ENCODE measurements around the gene SCN10A.

SCN10A gene

DNA sequence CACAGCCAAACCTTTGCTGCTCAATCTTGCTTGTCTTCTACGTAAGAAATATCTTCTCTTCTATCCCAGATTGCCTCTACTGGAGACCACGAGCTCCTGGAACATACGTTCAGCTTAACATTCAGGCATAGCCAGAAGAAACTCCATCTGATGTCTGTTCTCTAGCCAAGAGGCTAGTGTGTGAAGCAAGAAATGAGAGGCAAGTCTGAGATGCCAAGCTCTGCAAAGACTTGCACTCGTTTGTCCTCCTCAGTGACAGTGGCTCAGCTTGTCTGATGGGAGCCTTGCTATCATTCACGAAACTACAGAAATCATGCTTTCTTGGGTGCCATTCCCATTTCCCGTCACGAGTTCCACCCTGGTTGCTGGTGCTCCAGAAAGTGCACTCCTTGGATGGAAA, at the start of gene SCN10A:
SCN10A (minus strand) TSS at position 192 of the 400 bp plus-strand sequence. CDS start 22,207 bp downstream, outside the sequence.
- no peak for DNase-seq (ENCODE audit: low spot score)

DNA sequence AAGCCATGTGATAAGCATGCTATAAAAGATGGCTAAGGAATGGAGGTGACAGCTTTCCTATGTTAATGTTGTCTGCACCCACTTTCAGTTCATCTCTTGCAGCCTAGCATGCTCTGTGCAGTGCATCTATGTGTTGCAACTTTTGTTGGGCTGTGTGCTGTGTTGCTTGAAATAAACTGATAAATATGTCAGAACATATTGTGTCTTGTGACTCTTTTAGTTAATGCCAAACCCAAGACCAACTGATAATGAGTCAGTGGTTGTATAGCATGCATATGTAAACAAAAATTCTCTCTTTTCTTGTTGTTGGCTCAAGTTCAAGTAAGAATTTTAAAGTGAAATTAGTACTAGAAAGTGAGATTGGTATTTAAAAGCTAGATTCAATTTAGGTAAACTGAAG, 37.0 kb upstream of the SCN10A start:
- no peak for DNase-seq (ENCODE audit: low spot score)

DNA sequence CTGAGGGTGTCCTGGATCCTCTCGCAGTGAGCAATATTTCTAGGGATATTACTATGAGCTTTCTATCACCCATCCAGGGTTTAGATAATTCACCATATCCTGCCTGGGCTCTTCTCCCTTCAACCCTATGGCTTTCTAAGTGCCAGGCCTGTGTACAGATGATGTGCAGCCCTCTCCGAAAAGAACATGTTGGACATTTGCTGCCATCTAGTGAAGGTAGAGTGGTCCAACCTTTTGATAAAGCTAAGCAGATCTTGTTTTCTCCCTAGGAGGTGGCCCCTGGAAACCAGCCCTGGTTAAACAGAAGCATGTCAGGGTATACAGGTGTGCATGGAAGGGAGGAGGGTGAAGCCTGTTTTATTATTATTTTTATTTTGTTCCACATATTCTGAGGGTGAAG, 27.9 kb upstream of the SCN10A start:
- peak; percentile 32 for DNase-seq (ENCODE audit: low spot score)

DNA sequence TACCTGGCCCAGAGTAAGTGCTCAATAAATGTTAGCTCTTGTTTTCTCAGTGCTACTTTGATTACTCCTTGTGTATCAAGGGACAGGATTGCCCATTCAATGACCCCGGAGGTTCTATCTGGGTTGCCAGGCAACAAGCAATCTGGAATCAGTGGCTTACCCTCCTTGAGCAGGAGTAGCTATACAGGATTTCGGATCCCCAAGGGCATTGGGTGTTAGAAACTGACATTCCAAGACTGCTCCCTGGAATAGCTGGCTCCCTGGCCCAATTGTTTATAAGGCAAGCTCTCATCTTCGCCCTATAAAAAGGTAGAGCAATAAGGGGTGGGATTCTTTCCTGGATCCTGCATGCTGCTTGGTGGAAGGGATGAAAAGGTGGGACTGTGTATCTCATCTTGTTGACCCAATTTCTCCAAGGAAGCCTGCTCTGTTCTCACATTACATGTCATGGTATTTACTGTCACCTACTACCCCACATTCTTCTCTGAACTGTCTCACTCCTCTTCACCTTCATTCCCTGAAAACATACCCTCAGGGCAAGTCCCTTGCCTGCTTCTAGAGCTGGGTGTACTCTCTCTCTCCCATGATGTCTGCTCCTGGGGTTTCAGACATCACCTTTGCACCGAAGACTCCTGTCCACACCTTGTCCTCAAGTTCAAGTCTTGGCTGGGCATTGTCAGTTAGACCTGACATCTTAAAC, 26.4 kb upstream of the SCN10A start:
- DNase-seq (ENCODE audit: low spot score), result no peak

DNA sequence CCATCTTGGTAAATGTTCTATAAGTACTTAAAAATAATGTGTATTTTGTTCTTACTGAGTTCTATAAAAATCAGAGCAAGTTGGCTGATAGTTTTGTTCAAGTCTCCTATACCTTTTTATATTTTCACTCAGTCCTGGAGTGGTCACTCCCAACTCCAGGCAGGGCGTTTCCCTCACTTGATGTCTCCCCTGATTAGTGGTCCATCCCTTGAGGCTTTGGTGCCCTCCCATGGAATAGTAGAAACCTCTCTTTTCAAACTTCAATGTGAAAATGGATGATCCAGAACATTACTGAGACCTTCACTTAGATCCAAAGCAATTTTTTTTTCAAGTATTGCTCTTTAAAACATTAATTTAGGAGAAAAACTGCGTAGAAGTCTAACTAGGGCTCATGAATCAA, 25.0 kb upstream of the SCN10A start:
- no peak for DNase-seq (ENCODE audit: low spot score)

GRCh38 chr3:38837358-38837757, 21.3 kb upstream of the SCN10A start:
- no peak for DNase-seq (ENCODE audit: low spot score)

DNA sequence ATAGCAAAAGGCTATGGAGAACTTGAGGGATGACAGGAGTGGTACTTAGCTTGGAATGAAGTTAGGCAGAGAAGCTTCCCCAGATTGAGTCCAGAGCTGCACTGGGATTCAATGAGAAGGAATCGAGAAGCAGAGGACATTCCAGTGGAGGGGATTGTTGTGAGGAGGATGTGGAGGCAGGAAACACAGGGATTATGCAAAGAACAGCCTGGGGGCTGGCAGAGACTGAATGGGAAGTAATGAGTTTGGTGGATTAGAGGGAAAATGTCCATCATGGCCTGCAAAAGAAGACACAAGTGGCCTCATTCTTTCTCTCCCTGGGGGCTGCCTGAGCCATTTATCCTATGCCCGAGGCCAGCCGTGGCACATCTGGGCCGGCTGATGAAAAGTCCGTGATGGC, 20.5 kb upstream of the SCN10A start:
- no peak for DNase-seq (ENCODE audit: low spot score)

DNA sequence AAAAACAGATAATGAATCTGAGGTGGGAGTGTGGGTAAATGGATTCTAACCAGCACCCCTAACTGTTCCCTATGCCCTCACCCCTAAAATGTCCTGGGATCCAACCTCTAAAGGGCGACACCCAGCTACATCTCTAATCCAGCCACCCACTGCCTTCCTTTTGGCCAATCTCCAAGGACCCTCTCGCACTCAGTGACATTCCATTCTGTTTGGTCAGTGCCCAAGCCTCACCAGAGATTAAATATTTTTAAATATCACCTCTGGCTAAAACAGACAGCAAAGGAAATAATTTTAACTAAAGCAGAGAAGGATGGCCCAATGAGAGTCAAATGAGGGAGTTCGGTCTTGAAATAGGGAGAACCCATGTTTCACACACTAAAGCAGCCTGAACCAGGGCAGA, 19.9 kb upstream of the SCN10A start:
- DNase-seq (ENCODE audit: low spot score), result no peak

GRCh38 chr3:38834717-38835116, 18.7 kb upstream of the SCN10A start:
- DNase-seq (ENCODE audit: low spot score), result no peak

DNA sequence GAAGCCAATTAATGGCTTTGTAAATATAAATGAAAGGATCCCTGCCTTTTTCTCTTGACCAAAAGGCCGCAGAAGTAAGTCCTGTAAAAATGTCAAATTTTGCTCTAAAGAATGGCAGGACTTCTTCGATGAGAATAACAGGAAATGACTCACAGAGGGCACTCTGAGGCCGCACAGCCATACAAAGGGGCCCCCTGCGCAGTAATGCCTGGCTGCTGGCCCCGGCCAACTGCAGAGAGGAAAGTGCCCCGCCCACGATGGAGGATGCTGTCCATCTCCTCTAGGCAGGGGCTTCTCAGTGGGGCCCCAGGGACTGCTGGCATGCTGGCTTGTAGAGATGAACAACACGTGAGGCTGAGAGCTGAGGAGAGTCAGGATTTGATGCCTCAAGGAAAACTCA, 18.1 kb upstream of the SCN10A start:
- no peak for DNase-seq (ENCODE audit: low spot score)

DNA sequence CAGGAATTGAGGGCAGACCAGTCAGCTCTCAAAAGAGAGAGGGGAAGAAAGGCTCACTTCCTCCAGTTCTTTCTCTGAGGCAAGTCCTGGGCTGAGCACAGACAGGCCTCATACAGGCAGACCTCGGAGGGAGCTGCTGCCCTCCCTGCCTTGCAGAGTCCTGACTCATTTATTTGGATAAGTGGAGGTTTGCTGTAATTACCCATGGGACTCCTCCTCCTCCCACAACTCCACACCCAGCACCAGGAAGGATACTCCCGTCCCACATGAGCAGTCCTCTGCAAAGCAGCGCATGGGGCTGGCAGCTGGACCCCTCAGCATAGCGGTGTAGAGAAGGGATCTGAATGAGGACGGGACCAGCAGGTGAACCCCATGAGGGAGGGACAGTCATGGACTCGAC, 13.4 kb upstream of the SCN10A start:
- no peak for DNase-seq (ENCODE audit: low spot score)

- no peak for DNase-seq (ENCODE audit: low spot score)
Measured at GRCh38 chr3:38828681-38829080, 12.7 kb upstream of the SCN10A start.

- DNase-seq (ENCODE audit: low spot score), result no peak
Measured at GRCh38 chr3:38827791-38828190, 11.8 kb upstream of the SCN10A start.

- DNase-seq (ENCODE audit: low spot score), result no peak
Measured at GRCh38 chr3:38826001-38826400, 10.0 kb upstream of the SCN10A start.

GRCh38 chr3:38824349-38824748, 8.3 kb upstream of the SCN10A start:
- DNase-seq (ENCODE audit: low spot score), result no peak

DNA sequence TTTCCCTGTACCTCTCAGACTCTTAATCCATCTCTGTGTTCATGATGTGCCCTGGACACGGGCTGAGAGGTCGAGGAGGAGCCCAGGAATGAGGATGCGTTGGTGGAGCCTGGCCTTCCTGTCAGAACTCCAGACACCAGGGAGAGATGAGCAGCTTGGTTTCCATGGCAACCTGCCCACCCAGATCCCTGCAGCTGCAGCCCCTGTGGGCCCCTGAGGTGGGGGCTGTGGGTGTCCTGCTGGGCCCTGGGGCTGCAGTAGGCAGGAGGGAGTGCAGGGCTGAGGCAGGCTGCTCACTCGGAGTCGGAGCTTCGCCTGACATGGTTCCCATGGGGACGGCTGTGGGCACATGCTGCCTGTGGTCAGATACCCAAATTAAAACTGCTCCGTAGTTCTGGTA, 7.7 kb upstream of the SCN10A start:
- no peak for DNase-seq (ENCODE audit: low spot score)

GRCh38 chr3:38823186-38823585, 7.2 kb upstream of the SCN10A start:
- no peak for DNase-seq (ENCODE audit: low spot score)

DNA sequence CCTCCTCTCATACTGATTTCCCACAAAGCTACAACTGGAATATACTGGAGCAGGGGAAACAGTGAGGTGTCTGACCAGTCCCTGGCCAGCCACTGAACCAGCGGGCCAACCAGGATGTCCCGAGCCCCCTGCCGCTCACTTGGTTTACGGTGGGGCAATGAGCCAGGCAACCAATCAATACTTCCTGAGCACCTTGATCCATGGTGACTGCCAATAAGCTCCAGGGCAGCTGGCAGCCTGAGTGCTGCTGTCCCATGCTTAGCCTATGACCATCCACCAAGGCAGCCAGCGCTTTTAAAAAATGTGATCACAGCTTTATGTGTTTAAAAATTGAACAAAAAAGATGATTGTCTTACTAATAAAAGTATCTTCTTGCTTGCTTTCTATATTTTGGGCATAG, 4.2 kb downstream of the SCN10A start:
- DNase-seq (ENCODE audit: low spot score), result no peak

GRCh38 chr3:38805765-38806386, 10.1 kb downstream of the SCN10A start:
- peak; percentile 28 for DNase-seq (ENCODE audit: low spot score)

DNA sequence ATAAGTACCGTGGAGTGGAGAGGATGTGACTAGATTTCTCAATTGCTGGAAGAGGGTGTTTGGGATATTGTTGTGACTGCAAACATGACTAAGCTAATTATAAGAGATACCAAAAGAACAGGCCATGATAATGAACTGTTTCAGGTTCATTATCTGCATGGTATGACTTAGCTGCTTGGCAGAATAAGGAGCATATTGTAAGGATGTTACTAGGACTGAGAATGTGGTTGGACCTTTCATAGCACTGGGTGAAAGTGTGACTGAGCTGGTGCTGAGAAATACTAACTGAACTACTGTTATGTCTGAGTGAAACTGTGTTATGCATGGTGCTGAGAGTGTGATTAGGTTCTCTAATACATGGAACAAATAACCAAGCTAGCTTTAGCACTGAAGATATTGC, 11.0 kb downstream of the SCN10A start:
- no peak for DNase-seq (ENCODE audit: low spot score)

GRCh38 chr3:38800511-38800910, 15.5 kb downstream of the SCN10A start:
- no peak for DNase-seq (ENCODE audit: low spot score)

DNA sequence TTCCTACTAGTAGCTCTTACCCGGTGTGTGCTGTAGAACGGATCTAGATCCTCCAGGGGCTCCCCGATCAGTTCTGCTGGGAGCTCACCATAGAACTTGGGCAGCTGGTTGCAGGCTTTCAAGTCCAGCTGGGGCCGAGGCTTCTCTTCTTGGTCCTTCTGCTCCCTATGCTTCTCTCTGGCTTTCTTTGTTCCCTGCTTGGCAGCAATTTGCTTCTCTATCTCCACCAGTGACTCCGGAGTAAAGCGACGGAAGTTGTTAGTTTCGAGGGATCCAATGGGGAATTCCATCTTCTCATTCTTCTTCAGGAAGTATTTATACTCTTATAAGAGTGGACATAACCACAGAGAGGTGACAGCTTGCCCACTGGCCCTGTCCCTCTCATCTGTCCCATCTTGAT, 22.3 kb downstream of the SCN10A start:
- no peak for DNase-seq (ENCODE audit: low spot score)

DNA sequence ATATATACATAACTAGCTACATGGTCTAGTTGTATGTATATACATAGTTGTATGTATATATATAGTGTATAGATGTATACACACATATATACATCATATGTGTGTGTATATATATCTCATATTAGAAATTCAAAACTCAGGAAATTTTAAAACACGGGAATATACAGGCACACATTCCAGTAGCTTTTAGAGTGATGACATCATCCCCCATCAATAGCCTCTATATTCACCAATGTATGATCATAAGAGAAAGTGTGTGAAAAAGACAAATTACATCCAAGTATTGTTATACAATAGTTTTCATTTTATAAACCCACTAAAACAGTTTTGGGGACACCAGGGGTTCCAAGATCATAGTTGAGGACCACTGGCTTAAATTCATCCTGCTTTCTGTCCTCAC, 23.0 kb downstream of the SCN10A start:
- DNase-seq (ENCODE audit: low spot score), result no peak

- peak; percentile 4 for DNase-seq (ENCODE audit: low spot score)
Measured at GRCh38 chr3:38782148-38782547, 33.9 kb downstream of the SCN10A start.

Data from hematopoietic multipotent progenitor cell treated with erythropoietin and hydrocortisone succinate and interleukin-3 and kit ligand, for 15 days (in vitro differentiated cells).